B cell (primary cell): ENCODE data around the gene RNF224. TPM values are rescaled to one million over a fixed set of nuclear protein-coding genes. Genes with fewer than 3 reads are reported as not detected.

Experiments used
- ATAC-seq: fragments of 200-7000 bp; cut with Tn5 transposase; one replicate; pipeline ENCODE4 v1.10.0; 2021; ENCODE audit warnings: low read depth, mild to moderate bottlenecking, moderate number of reproducible peaks, moderate library complexity
- CTCF ChIA-PET: fragments of 350-600 bp; sonication (Branson Sonifier 250); formaldehyde crosslinking; loops from one replicate; lab custom pipeline; 2021; ENCODE audit warnings: antibody characterized with exemption, inconsistent platforms; lab: Charles Lee
- POLR2A ChIA-PET: fragments of 350-600 bp; sonication (Branson Sonifier 250); formaldehyde crosslinking; loops from one replicate; lab custom pipeline; 2021; ENCODE audit warnings: antibody characterized with exemption; lab: Charles Lee
- DNase-seq: peaks from one replicate; pipeline ENCODE4 v3.0.0; 2013
- H2AFZ ChIP-seq: 2 replicates; pipeline ENCODE4 v1.6.1; 2012; ENCODE audit warnings: mild to moderate bottlenecking, low read depth, low read length; ENCODE audit not compliant: insufficient read depth, poor library complexity, severe bottlenecking
- H3K27ac ChIP-seq, 2 donors: 1 replicate in 1 of 2; 2 replicates in 1 of 2; pipeline ENCODE4 v1.5.1; 2012 to 2013; ENCODE audit warnings: low read length in 2 of 2, mild to moderate bottlenecking in 2 of 2, moderate library complexity in 1 of 2
- H3K27me3 ChIP-seq, 4 experiments: fragments of 200-600 bp in 1 of 4; sonication (generic) in 1 of 4; replicated peaks in 1 of 4; 1 replicate in 2 of 4; 2 replicates in 2 of 4; pipeline versions ENCODE4 v1.6.1 to v1.7.0; 2013 to 2016; ENCODE audit warnings: low read length in 3 of 4, mild to moderate bottlenecking in 2 of 4, mixed read lengths in 1 of 4, moderate library complexity in 1 of 4; ENCODE audit not compliant: insufficient read depth in 4 of 4, control insufficient read depth in 3 of 4; ENCODE audit errors: control extremely low read depth in 1 of 4
- H3K36me3 ChIP-seq, 2 experiments: replicated peaks in 1 of 2; 1 replicate in 1 of 2; 2 replicates in 1 of 2; pipeline versions ENCODE4 v1.6.1 to v1.7.1; 2013; ENCODE audit warnings: low read length in 1 of 2; ENCODE audit not compliant: insufficient read depth in 2 of 2, control insufficient read depth in 1 of 2; ENCODE audit errors: control extremely low read depth in 1 of 2, extremely low read depth in 1 of 2
- H3K4me1 ChIP-seq, 2 donors: fragments of 200-600 bp in 1 of 2; sonication (generic) in 1 of 2; 1 replicate in 1 of 2; 2 replicates in 1 of 2; pipeline versions ENCODE4 v1.5.1 to v1.6.1; 2013 to 2017; ENCODE audit warnings: low read length in 2 of 2; ENCODE audit not compliant: control insufficient read depth in 2 of 2, insufficient read depth in 2 of 2
- H3K4me2 ChIP-seq: replicated peaks from 2 replicates; pipeline ENCODE3; 2012; ENCODE audit warnings: mild to moderate bottlenecking, low read depth, low read length; ENCODE audit not compliant: poor library complexity, severe bottlenecking
- H3K4me3 ChIP-seq, 5 experiments: fragments of 200-600 bp in 1 of 5; sonication (generic) in 1 of 5; 1 replicate in 3 of 5; 2 replicates in 2 of 5; pipeline versions ENCODE4 v1.5.1 to v1.7.0; 2011 to 2016; ENCODE audit warnings: low read length in 4 of 5, mild to moderate bottlenecking in 4 of 5, low read depth in 2 of 5, control low read depth in 1 of 5, moderate library complexity in 1 of 5; ENCODE audit not compliant: insufficient read depth in 1 of 5; ENCODE audit errors: control extremely low read depth in 1 of 5, extremely low read depth in 1 of 5
- H3K79me2 ChIP-seq: fragments of 200-600 bp; sonication (generic); one replicate; pipeline ENCODE4 v1.6.0; 2016; ENCODE audit warnings: low read length; ENCODE audit not compliant: control insufficient read depth, insufficient read depth
- H3K9ac ChIP-seq: fragments of 200-600 bp; sonication (generic); 2 replicates; pipeline ENCODE4 v1.6.1; 2017; ENCODE audit warnings: mild to moderate bottlenecking, low read length, moderate library complexity
- H3K9me3 ChIP-seq, 3 donors: one replicate each; pipeline versions ENCODE4 v1.6.1 to v1.7.1; 2013; ENCODE audit warnings: low read length in 2 of 3; ENCODE audit not compliant: control insufficient read depth in 2 of 3, insufficient read depth in 1 of 3; ENCODE audit errors: control extremely low read depth in 1 of 3
- H4K20me1 ChIP-seq: 2 replicates; pipeline ENCODE4 v1.6.0; 2012; ENCODE audit warnings: mild to moderate bottlenecking, low read length; ENCODE audit not compliant: insufficient read depth, control insufficient read depth, poor library complexity, severe bottlenecking
- H3K27ac Mint-ChIP-seq: one replicate; pipeline ENCODE4 v1.8.0; 2021; ENCODE audit warnings: mixed read lengths
- H3K27me3 Mint-ChIP-seq: one replicate; pipeline ENCODE4 v1.8.0; 2021; ENCODE audit warnings: mixed read lengths
- H3K4me1 Mint-ChIP-seq: one replicate; pipeline ENCODE4 v1.8.0; 2021; ENCODE audit warnings: mixed read lengths
- H3K4me3 Mint-ChIP-seq: one replicate; pipeline ENCODE4 v1.8.0; 2021; ENCODE audit warnings: mixed read lengths
- H3K9me3 Mint-ChIP-seq: one replicate; pipeline ENCODE4 v1.8.0; 2022; ENCODE audit warnings: mixed read lengths; ENCODE audit not compliant: insufficient read depth
- CTCF ChIP-seq: fragments of 200-600 bp; IDR thresholded peaks from one replicate; pipeline ENCODE4 v1.8.0; 2022; ENCODE audit warnings: antibody characterized with exemption, mild to moderate bottlenecking
- EZH2 ChIP-seq: IDR thresholded peaks from 2 replicates; pipeline ENCODE4 v1.6.1; 2012; ENCODE audit warnings: borderline replicate concordance, low read depth, mild to moderate bottlenecking, moderate library complexity, low read length; ENCODE audit not compliant: insufficient read depth, poor library complexity, severe bottlenecking
- WGBS: methylation state at CpG from one replicate; pipeline ENCODE4 v1.1.5; 2013; ENCODE audit warnings: missing lambda C conversion rate; ENCODE audit not compliant: insufficient coverage; 5-methylcytosine and 5-hydroxymethylcytosine counted together
- intact Hi-C: fragments of 100-400 bp; cut with micrococcal nuclease; formaldehyde crosslinking; loops from one replicate; pipeline ENCODE4 v1.10.0; 2022
- polyA plus RNA-seq: library from polyadenylated mRNA; depleted of rRNA; stranded (reverse); fragments of >200 nt; gene quantifications from 2 replicates; pipeline ENCODE4 v1.2.3, GENCODE V29; 2012
- total RNA-seq, 2 donors: library from RNA; stranded (reverse); fragments of 120-200 nt in 1 of 2; gene quantifications; 1 replicate in 1 of 2; 2 replicates in 1 of 2; pipeline versions ENCODE4 v1.2.3 to v1.2.4, GENCODE V29; 2013 to 2022

RNF224 gene
- total and polyA plus RNA-seq, 2 donors (not counting 1 experiment from before 2014, with no cell fraction given): not detected

GRCh38 chr9:137245450-137246421, 18.4 kb downstream of the RNF224 start:
- ATAC-seq (no peak), DNase-seq (no peak)
- ChIA-PET POLR2A (interaction anchor here (0.6 kb wide), 3 partner anchors 38 to 202 kb away, joined by 3 to 5 read pairs (median 3); partner anchors contain the start of gene MAN1B1), CTCF (interaction anchor here (0.8 to 1.1 kb wide), 2 partner anchors 113 to 199 kb away, joined by 3 read pairs; no protein-coding TSS in a partner anchor)
- Histone ChIP-seq H3K27me3 (no peaks in the 10 kb centered on the region), H3K4me2 (no peak overlapping the region), H3K9ac (no peak overlapping the region), H3K4me1 (peaks cover 11 to 12% of the 10 kb centered on the region in 2 donors), H3K36me3 (peaks cover 0 to 20% of the 10 kb centered on the region in 2 experiments), H3K4me3 (no peak overlapping the region), H3K79me2 (peaks cover 32% of the 10 kb centered on the region), H3K9me3 (no peaks in the 10 kb centered on the region), H3K27ac (no peak overlapping the region), H4K20me1 (peaks cover 28% of the 10 kb centered on the region), H2AFZ (no peak overlapping the region)
- Mint-ChIP-seq H3K27me3 (no peaks in the 10 kb centered on the region), H3K9me3 (no peaks in the 10 kb centered on the region), H3K4me3 (no peak overlapping the region), H3K27ac (no peak overlapping the region), H3K4me1 (peaks cover 22% of the 10 kb centered on the region)
- no peak for TF ChIP-seq EZH2
- TF ChIP-seq CTCF: no peak
- WGBS: 94% methylated on average over 25 of the region's 25 CpGs
- intact Hi-C loops: no loop called here
